ENCODE data around the gene APBB2. TPM values are rescaled to one million over a fixed set of nuclear protein-coding genes. Genes with fewer than 3 reads are reported as not detected.

Gene APBB2
- total RNA-seq, 1 experiment from 2014 or later = 80.7 TPM

DNA sequence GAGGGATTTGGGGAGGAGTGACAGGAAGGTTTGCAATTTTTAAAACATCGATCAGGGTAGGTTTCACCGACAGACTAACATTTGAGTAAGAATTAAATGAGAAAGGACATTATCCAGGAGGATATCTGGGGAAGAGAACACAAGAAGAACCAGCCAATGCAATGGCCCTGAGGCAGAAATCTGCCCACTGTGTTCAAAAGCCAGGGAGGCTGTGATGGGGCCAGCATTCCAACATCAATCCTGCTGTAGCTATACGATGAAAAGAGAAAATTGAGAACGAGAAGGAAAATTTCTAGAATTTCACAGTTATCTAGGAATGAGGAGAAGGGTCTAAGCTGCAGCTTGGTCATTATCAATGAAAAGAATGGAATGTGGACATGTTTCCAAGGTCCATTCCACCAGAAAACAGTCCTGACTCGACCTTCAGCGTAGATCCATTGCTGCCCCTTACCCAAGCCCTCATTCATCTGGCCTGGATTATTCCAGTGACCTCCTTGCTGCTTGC lies 84.4 kb downstream of the APBB2 start:
- POLR2A ChIA-PET = no interaction called here

DNA sequence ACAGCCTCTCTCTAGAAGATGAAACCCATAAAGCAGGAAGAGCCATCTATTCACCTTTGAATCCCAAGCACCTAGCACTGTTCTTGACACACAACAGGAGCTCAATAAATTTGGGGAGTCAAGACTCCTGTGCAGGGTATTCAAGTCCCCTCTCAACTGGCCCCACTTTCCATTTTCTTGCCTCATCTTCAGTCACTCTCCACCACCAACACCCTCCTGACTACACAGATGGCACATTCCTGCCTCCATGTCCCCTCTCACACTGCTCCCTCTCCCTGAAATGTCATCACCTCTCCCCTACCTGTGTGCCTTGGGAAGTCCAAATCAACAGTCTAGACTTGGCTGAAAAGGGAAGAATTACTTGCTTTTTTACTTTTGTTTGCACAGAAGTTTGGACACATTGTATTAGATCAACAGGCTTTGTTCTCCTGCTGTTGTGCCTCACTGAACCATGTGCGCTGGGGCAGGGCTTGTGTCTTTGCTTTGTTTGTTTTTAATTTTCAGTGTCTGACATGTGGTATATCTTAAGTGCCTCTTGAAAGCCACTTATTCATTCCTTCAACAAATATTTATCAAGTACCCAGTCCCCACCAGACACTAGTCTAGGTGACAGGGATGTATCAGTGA lies 85.1 kb downstream of the APBB2 start:
- no peaks in the 10 kb centered on the region for H3K9me3 ChIP-seq
- H3K36me3 ChIP-seq (ENCODE audit: control insufficient read depth, insufficient read depth, low read length) = no peaks in the 10 kb centered on the region; the same call in 1 of the 2 replicates
- no TSS peak for BruUV-seq (replicated peaks)
- no peaks in the 10 kb centered on the region for H3K27me3 Mint-ChIP-seq (ENCODE audit: insufficient read depth, unreplicated experiment)
- no peak overlapping the region for H3K4me3 ChIP-seq (ENCODE audit: low read depth, low read length)
- ChIA-PET POLR2A (no interaction called here), CTCF (interaction anchor here (2.0 kb wide), 1 partner anchor 85 kb away, joined by 5 read pairs; the partner anchor contains the start of gene APBB2)
- peaks cover 52% of the 10 kb centered on the region for H3K4me1 Mint-ChIP-seq (ENCODE audit: low read depth, unreplicated experiment)
- TF ChIP-seq, protein P1, sequence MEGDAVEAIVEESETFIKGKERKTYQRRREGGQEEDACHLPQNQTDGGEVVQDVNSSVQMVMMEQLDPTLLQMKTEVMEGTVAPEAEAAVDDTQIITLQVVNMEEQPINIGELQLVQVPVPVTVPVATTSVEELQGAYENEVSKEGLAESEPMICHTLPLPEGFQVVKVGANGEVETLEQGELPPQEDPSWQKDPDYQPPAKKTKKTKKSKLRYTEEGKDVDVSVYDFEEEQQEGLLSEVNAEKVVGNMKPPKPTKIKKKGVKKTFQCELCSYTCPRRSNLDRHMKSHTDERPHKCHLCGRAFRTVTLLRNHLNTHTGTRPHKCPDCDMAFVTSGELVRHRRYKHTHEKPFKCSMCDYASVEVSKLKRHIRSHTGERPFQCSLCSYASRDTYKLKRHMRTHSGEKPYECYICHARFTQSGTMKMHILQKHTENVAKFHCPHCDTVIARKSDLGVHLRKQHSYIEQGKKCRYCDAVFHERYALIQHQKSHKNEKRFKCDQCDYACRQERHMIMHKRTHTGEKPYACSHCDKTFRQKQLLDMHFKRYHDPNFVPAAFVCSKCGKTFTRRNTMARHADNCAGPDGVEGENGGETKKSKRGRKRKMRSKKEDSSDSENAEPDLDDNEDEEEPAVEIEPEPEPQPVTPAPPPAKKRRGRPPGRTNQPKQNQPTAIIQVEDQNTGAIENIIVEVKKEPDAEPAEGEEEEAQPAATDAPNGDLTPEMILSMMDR (IDR thresholded peaks at IDR 0.05; ENCODE audit: insufficient read depth in 1 of 2, low read depth in 1 of 2, low read length in 1 of 2, severe bottlenecking in 1 of 2, unreplicated experiment in 1 of 2) = no peak
- intact Hi-C loops (cut with micrococcal nuclease; ENCODE audit: unreplicated experiment) = no loop called here
- peak overlapping the region; percentile 95 for H3K27ac Mint-ChIP-seq (ENCODE audit: unreplicated experiment)
- no peak for DNase-seq
- H3K4me1 ChIP-seq = peaks cover 93% of the 10 kb centered on the region
- peak overlapping the region; percentile 36 for H3K4me3 Mint-ChIP-seq (ENCODE audit: unreplicated experiment)
- H3K9me3 Mint-ChIP-seq (ENCODE audit: unreplicated experiment) = no peaks in the 10 kb centered on the region
- H3K36me3 Mint-ChIP-seq (ENCODE audit: insufficient read depth, unreplicated experiment) = peaks cover 43% of the 10 kb centered on the region
- H3K27me3 ChIP-seq (replicated peaks; ENCODE audit: control insufficient read depth, insufficient read depth, low read length) = no peaks in the 10 kb centered on the region

More for the DNA sequence above, 84.4 kb downstream of the APBB2 start:
- H3K4me3 ChIP-seq (ENCODE audit: low read depth, low read length) = no peak overlapping the region
- peak overlapping the region; percentile 53 for H3K4me3 Mint-ChIP-seq (ENCODE audit: unreplicated experiment)
- peaks cover 43% of the 10 kb centered on the region for H3K36me3 Mint-ChIP-seq (ENCODE audit: insufficient read depth, unreplicated experiment)
- no peaks in the 10 kb centered on the region for H3K27me3 Mint-ChIP-seq (ENCODE audit: insufficient read depth, unreplicated experiment)
- H3K9me3 ChIP-seq = no peaks in the 10 kb centered on the region
- no peaks in the 10 kb centered on the region for H3K9me3 Mint-ChIP-seq (ENCODE audit: unreplicated experiment)
- no peak for DNase-seq
- H3K4me1 ChIP-seq = peaks cover 95% of the 10 kb centered on the region
- H3K4me1 Mint-ChIP-seq (ENCODE audit: low read depth, unreplicated experiment) = peaks cover 44% of the 10 kb centered on the region
- intact Hi-C loops (cut with micrococcal nuclease; ENCODE audit: unreplicated experiment) = loop anchor here (5.0 kb wide), 2 partner anchors 153 to 203 kb away; no protein-coding TSS in a partner anchor
- CTCF ChIA-PET = interaction anchor here (2.0 kb wide), 1 partner anchor 84 kb away, joined by 5 read pairs; the partner anchor contains the start of gene APBB2
- TF ChIP-seq, protein P1 (IDR thresholded peaks at IDR 0.05; ENCODE audit: insufficient read depth in 1 of 2, low read depth in 1 of 2, low read length in 1 of 2, severe bottlenecking in 1 of 2, unreplicated experiment in 1 of 2) = no peak
- no TSS peak for BruUV-seq (replicated peaks)
- H3K27me3 ChIP-seq (replicated peaks; ENCODE audit: control insufficient read depth, insufficient read depth, low read length) = no peaks in the 10 kb centered on the region
- H3K27ac Mint-ChIP-seq (ENCODE audit: unreplicated experiment) = peak overlapping the region; percentile 95
- no peaks in the 10 kb centered on the region; the same call in 1 of the 2 replicates for H3K36me3 ChIP-seq (ENCODE audit: control insufficient read depth, insufficient read depth, low read length)

DNA sequence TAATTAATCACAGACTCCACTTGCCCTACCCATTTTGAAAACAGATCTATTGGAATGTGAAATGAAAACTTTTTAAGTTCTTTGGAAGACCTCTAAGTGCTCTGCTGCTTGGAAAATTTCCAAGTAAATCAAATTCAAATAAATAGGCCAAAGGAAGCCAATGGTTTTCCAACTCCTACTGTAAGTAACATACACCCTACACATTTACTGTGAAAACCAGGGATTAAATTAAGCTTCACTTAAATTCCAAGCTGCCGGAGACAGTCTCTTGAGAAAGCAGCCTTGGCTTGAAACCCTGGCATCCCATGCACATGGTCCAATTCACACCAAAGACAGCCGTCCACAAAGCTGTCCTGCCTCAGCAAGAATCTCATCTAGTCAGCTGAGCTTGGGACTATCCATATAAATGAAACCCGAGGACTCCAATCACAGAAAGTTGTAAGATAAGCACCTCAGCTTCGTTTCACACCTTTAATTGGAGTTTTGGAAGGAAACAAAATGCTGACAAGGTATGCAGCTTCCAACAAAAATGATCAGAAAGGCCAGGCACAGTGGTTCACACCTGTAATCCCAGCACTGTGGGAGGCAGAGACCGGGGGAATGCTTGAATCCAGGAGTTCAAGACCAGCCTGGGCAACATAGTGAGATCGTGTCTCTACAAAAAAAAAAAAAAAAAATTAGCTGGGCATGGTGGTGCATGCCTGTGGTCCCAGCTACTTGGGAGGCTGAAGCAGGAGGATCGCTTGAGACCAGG lies 88.6 kb downstream of the APBB2 start:
- Mint-ChIP-seq H3K9me3 (ENCODE audit: unreplicated experiment) (no peaks in the 10 kb centered on the region), H3K4me1 (ENCODE audit: low read depth, unreplicated experiment) (peaks cover 45% of the 10 kb centered on the region), H3K27me3 (ENCODE audit: insufficient read depth, unreplicated experiment) (no peaks in the 10 kb centered on the region), H3K27ac (ENCODE audit: unreplicated experiment) (peak overlapping the region; percentile 96), H3K36me3 (ENCODE audit: insufficient read depth, unreplicated experiment) (peaks cover 49% of the 10 kb centered on the region), H3K4me3 (ENCODE audit: unreplicated experiment) (no peak overlapping the region)
- Histone ChIP-seq H3K4me1 (peaks cover 92% of the 10 kb centered on the region), H3K36me3 (ENCODE audit: control insufficient read depth, insufficient read depth, low read length) (no peaks in the 10 kb centered on the region; the same call in 1 of the 2 replicates), H3K27me3 (replicated peaks; ENCODE audit: control insufficient read depth, insufficient read depth, low read length) (no peaks in the 10 kb centered on the region), H3K9me3 (no peaks in the 10 kb centered on the region), H3K4me3 (ENCODE audit: low read depth, low read length) (no peak overlapping the region)
- TF ChIP-seq, protein P1 (IDR thresholded peaks at IDR 0.05; ENCODE audit: insufficient read depth in 1 of 2, low read depth in 1 of 2, low read length in 1 of 2, severe bottlenecking in 1 of 2, unreplicated experiment in 1 of 2) = no peak
- BruUV-seq (replicated peaks) = no TSS peak
- intact Hi-C loops (cut with micrococcal nuclease; ENCODE audit: unreplicated experiment) = loop anchor here (2.0 kb wide), 3 partner anchors 39 to 87 kb away; no protein-coding TSS in a partner anchor
- POLR2A ChIA-PET = interaction anchor here (0.6 to 1.4 kb wide), 2 partner anchors 8 to 89 kb away, joined by 3 to 5 read pairs; partner anchors contain the start of gene APBB2
- DNase-seq = no peak
- CTCF ChIA-PET = interaction anchor here (0.6 kb wide), 1 partner anchor 88 kb away, joined by 3 read pairs; the partner anchor contains the start of gene APBB2

Data from Caco-2 (cell line).